GM20000 (cell line): ENCODE results near the gene C10orf95.

Source experiments
- DNase-seq: peaks from one replicate; pipeline ENCODE4 v3.0.0; 2012; ENCODE audit warnings: low spot score
- TF ChIP-seq, protein P1 (sequence below): IDR thresholded peaks from 2 replicates; pipeline ENCODE4 v1.5.1; 2012; ENCODE audit warnings: mild to moderate bottlenecking, control low read depth; ENCODE audit errors: extremely low read depth, missing control alignments

The C10orf95 gene

DNA sequence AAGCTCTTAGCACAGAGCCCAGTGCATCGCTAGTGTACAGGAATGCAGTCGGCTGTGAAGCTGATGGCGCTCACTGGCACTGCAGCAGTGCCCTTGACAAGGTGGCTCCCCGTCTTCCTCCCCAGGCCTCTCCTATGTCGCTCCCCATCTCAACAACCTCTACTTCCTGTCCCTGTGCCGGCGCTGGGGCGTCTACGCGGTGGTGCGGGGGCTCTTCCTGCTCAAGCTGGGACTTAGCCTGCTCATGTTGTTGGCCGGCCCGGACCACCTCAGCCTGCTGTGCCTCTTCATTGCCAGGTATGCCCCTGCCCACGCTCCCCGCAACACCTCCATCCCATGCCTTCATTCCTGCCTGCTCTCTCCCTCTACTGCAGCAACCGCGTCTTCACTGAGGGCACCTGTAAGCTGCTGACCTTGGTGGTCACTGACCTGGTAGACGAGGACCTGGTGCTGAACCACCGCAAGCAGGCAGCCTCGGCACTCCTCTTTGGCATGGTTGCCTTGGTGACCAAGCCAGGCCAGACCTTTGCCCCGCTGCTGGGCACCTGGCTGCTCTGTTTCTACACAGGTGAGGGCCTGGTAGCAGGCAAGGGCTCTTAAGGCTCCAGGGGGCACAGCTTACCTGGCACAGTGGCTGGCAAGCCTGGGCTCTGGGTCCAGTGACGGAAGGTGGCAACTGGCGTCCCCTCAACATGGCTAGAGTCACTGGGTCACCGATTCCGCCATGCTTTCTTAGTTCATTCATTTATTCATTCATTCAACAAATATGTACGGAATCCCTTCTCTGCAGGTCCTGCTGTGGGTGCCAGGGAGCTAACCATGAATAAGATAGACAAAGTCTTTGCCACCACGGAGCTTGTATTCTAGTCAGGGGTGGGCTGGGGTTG, 22.3 kb upstream of the C10orf95 start:
- no peak for DNase-seq

DNA sequence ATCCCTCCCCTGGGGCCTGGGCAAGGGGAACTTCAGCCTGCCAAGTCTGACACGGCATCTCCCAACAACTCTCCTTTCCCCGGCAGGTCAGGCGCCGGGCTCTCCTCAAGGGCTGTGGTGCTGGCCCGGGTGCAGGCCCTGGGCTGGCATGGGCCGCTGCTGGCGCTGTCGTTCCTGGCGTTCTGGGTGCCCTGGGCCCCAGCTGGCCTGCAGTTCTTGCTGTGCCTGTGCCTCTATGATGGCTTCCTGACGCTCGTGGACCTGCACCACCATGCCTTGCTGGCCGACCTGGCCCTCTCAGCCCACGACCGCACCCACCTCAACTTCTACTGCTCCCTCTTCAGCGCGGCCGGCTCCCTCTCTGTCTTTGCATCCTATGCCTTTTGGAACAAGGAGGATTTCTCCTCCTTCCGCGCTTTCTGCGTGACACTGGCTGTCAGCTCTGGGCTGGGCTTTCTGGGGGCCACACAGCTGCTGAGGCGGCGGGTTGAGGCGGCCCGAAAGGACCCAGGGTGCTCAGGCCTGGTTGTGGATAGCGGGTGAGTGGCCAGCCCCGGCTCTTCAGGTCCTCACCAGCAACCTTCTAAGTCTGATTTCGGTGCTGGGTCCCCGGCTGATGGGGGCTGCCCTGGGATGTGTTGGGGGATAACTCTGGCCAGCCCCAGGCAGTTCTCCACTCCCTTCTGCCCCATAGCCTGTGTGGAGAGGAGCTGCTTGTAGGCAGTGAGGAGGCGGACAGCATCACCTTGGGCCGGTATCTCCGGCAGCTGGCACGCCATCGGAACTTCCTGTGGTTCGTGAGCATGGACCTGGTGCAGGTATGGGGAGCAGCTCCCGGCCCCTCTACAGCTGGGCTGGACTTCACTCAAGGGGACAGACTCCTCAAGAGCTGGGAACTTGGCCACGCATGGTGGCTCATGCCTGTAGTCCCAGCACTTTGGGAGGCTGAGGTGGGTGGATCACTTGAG, 19.5 kb upstream of the C10orf95 start:
- TF ChIP-seq, protein P1, sequence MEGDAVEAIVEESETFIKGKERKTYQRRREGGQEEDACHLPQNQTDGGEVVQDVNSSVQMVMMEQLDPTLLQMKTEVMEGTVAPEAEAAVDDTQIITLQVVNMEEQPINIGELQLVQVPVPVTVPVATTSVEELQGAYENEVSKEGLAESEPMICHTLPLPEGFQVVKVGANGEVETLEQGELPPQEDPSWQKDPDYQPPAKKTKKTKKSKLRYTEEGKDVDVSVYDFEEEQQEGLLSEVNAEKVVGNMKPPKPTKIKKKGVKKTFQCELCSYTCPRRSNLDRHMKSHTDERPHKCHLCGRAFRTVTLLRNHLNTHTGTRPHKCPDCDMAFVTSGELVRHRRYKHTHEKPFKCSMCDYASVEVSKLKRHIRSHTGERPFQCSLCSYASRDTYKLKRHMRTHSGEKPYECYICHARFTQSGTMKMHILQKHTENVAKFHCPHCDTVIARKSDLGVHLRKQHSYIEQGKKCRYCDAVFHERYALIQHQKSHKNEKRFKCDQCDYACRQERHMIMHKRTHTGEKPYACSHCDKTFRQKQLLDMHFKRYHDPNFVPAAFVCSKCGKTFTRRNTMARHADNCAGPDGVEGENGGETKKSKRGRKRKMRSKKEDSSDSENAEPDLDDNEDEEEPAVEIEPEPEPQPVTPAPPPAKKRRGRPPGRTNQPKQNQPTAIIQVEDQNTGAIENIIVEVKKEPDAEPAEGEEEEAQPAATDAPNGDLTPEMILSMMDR: no peak
- no peak for DNase-seq

More for the DNA sequence above, 22.3 kb upstream of the C10orf95 start:
- TF ChIP-seq, protein P1: no peak

DNA sequence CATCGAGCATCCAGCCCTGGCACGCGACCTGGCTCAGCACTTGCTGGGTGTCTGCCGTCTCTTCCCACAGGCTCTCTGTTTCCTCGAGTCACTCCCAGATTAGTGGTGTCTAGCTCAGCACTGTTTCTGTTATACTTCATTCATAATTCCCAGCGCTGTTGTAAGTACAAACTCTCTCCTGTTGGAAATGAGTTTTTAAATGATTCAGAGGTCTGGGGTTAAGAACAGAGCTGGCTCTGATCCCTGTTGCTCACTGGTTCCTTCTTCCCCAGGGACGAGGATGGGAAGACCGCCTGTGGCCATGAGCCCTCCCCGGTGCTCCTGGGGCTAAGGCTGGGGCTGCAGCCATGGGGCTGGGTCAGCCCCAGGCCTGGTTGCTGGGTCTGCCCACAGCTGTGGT, 17.3 kb upstream of the C10orf95 start:
- TF ChIP-seq, protein P1: no peak
- DNase-seq: no peak

DNA sequence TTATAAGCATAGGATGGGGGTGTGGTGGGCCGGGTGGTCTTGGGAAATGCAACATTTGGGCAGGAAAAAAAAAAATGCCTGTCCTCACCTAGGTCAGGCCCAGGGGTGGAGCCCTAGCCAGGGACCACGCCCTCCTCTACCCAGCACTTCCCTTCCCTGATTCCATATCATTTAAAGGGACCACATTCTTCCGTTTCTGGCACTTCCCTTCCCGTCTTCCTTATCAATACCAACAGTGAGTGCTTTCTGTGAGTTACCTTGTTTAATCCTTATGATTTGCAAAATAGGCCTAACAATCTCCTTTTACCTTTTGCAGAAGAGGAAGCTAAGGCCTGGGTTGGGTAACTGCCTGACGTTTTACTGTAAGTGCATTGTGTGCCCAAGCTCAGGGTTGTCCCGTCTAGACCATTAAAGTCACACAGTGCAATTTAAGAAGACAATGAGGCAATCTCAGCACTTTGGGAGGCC, 16.7 kb upstream of the C10orf95 start:
- DNase-seq: no peak
- TF ChIP-seq, protein P1: no peak

DNA sequence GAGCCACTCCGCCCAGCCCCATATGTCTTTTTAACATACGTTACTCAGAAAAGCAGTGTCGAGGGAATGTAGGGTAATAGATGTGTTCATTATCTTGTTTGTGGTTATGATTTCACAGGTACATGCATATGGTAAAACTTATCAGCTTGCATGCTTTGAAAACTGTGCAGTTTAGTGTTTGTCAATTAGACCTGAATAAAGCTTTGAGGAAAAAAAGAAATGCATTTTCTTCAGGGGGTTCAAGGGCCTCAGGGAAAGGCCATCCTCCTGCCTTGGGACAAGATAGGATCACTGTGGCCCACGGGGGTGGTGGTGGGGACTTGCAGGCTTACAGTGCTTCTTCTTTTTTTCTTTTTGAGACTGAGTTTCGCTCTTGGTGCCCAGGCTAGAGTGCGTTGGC, 16.0 kb upstream of the C10orf95 start:
- no peak for DNase-seq
- TF ChIP-seq, protein P1: no peak

DNA sequence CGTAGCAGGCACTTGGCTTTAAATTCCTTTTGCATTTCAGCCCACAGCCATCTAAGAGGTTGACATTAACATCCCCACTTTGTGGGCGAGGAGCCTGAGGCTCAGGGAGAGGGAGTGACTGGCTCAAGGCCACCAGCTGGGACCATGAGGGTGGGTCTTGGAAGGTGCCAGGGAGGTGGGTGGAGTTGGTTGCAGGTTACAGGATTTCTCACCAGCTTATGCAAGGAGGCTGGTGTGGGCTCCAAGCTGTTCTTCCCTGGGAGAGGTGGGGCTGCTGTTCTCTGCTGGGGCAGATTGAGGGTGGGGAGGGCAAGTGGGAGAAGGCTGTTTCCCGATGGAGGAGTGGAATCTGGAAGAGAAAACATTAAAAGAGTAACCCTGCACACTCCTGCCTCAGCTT, 14.1 kb upstream of the C10orf95 start:
- TF ChIP-seq, protein P1: no peak
- no peak for DNase-seq
